RWPE1 (cell line): Measurements from ENCODE around the gene NT5DC1.

ENCODE experiments used
- CTCF ChIA-PET: fragments of 350-600 bp; sonication (Branson Sonifier 250); formaldehyde crosslinking; extraction: SDS; loops from one replicate; lab custom pipeline; 2021; lab: Yijun Ruan, JAX
- POLR2A ChIA-PET: fragments of 400-600 bp; formaldehyde crosslinking; extraction: SDS; loops from one replicate; lab custom pipeline; 2020; ENCODE audit warnings: antibody characterized with exemption; ENCODE audit not compliant: low non-redundant PET; lab: Yijun Ruan, JAX
- DNase-seq: peaks from one replicate; pipeline ENCODE4 v3.0.0; 2012; ENCODE audit warnings: low spot score
- H3K27ac ChIP-seq: fragments of 450-650 bp; 2 replicates; pipeline ENCODE4 v1.5.1; 2017
- TF ChIP-seq, protein P1 (sequence below): fragments of 450-650 bp; conservative IDR thresholded peaks from 2 replicates; pipeline ENCODE4 v1.5.1; 2017; ENCODE audit warnings: low read depth, mild to moderate bottlenecking

The NT5DC1 gene

DNA sequence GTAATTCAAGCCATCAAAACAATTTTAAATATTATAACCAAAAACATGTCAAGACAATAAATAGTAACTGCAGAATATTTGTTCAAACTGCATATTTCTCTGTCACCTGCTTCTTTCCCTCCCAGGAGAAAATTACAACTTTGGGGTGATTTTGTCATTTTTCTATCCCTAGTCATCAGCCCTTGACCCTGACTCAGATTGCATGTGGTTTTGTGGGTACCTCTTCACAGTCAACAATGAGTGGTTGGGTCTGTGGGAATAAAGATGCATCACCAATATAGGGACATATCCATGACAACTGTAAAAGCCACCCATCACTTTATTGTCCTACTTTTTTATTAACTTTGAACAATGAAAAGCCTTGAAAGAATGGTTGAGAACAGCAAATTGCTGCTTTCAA is 18.0 kb downstream of the NT5DC1 start:
- ChIA-PET CTCF (interaction anchor here (0.7 kb wide), 1 partner anchor 332 kb away, joined by 3 read pairs; no protein-coding TSS in a partner anchor), POLR2A (no interaction called here)
- no peak overlapping the region for H3K27ac ChIP-seq
- no peak for DNase-seq
- TF ChIP-seq, protein P1, sequence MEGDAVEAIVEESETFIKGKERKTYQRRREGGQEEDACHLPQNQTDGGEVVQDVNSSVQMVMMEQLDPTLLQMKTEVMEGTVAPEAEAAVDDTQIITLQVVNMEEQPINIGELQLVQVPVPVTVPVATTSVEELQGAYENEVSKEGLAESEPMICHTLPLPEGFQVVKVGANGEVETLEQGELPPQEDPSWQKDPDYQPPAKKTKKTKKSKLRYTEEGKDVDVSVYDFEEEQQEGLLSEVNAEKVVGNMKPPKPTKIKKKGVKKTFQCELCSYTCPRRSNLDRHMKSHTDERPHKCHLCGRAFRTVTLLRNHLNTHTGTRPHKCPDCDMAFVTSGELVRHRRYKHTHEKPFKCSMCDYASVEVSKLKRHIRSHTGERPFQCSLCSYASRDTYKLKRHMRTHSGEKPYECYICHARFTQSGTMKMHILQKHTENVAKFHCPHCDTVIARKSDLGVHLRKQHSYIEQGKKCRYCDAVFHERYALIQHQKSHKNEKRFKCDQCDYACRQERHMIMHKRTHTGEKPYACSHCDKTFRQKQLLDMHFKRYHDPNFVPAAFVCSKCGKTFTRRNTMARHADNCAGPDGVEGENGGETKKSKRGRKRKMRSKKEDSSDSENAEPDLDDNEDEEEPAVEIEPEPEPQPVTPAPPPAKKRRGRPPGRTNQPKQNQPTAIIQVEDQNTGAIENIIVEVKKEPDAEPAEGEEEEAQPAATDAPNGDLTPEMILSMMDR = no peak

DNA sequence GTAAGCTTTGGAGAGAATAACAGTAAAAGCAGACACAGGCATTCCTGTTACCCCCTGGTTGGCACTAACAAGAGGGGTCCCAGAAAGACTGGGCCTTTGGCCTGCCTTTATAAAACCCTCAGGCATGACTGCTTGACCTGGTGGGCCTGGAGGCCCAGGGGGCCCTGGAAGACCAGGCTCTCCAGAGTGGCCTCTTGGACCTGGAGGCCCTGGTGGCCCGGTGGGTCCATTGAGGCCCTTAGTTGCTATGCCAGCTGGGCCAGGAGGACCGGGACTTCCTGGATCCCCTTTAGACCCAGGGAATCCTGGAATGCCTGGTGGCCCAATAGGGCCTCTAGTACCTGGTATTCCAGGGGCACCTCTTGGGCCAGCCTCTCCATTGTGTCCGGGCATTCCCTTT is 19.8 kb downstream of the NT5DC1 start:
- no peak overlapping the region for H3K27ac ChIP-seq
- TF ChIP-seq, protein P1 = no peak
- ChIA-PET POLR2A (no interaction called here), CTCF (interaction anchor here (0.6 kb wide), 1 partner anchor 582 kb away, joined by 4 read pairs; no protein-coding TSS in a partner anchor)
- DNase-seq = no peak

DNA sequence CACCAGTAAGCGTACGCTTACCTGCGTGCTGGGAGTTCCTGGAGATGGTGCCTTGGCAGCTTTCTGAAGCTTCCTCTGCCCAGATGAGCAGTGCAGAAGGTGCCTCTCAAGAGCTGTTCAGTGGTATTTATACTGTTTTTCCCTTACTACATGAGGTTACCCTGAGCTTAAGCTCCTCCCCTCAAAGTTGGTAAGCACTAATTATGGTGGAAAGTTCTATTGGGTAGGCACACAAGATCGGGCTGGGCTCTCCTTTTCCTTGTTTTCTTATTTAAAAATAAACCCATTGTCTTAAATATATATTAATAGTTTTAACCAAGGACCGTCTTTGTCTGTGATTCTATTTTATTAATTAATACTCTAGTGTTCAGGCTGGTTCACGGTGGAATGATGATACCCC is 25.4 kb downstream of the NT5DC1 start, which contains the start of gene COL10A1:
Gene COL10A1 (minus strand): TSS at position 101 of the 400 bp plus-strand sequence. CDS start 640 bp downstream, outside the sequence.
- ChIA-PET CTCF (no interaction called here), POLR2A (no interaction called here)
- TF ChIP-seq, protein P1 = no peak
- DNase-seq = no peak
- H3K27ac ChIP-seq = no peak within 1 kb of the TSS

DNA sequence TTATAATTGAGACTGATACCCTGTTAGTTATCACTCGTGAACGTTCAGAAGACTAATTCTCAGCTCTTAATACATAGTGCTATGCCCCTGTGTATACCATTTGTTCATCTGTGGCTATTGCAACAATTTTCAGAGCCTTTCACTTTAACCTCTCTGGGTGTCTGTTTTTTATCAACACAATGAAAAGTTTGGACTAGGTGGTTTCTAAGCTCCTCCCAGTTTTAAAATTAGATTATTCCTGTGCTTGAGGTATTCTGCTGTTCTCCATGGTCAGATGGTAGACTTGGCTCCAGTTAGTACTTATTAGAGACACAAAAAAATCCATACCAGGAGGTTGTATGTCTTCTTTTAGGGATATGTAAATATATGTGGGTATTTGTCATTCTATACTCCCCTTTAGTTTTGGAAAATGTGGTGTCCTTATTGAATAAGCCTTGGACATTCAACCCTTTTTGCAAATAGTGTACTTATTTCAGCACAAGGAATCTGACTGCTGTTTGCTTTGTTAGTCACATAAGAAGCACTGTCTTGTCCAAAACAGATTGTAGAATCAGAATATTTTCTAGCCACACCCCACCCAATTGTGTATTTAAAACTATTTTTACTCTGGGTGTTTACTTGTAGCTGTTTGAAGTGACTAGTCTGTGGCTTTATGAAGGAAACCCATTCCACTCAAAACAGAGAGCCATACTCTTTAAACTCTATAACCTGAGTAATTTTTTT is 27.3 kb downstream of the NT5DC1 start:
- POLR2A ChIA-PET = no interaction called here
- TF ChIP-seq, protein P1 = no peak
- no peak for DNase-seq
- CTCF ChIA-PET = no interaction called here
- no peak overlapping the region for H3K27ac ChIP-seq

DNA sequence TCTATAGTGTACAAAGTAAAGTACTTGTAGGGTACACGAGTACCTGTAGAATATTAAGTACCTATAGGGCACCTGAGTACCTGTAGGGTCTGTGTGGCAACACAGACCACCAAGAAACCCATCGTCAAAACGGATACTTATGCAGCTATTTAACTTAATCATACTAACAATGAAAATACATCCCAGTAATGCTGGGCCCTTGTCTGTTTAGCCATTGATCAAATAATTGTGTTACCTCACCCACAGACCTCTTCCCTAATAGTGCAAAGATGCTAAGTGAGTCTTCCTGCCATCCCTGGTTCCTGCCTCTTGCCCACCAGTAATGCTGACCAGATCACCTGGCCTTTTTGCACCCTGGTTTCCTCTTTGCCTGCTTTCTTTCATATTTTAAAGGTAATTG is 32.8 kb downstream of the NT5DC1 start:
- ChIA-PET CTCF (no interaction called here), POLR2A (no interaction called here)
- TF ChIP-seq, protein P1 = no peak
- H3K27ac ChIP-seq = no peak overlapping the region
- DNase-seq = no peak

DNA sequence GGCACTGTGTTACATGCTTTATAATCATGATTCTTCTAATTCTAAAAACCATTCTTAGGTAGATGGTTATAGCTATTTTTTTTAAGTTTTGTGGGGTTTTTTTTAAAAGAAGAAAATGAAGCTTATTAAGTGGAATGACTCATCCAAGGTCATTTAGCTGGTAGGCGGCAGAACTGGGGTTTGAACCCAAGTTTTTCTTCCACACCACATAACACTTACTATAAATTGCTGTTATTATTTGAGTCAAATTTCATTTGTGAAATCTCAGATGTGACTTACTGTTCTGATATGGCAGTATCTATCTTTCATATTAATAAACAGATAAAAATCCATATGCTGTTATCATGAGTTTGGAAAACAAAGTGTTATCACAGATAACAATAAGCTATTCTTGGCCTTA is 35.7 kb downstream of the NT5DC1 start:
- TF ChIP-seq, protein P1 = no peak
- POLR2A ChIA-PET = no interaction called here
- no peak overlapping the region for H3K27ac ChIP-seq
- CTCF ChIA-PET = interaction anchor here (0.7 kb wide), 1 partner anchor 43 kb away, joined by 3 read pairs; no protein-coding TSS in a partner anchor
- DNase-seq = no peak
